22Rv1 (cell line): ENCODE data around the gene TMEM186.
"Not testable (repeated sequence)": the region's sequence is repeated elsewhere in the genome, so short reads cannot be mapped to it uniquely, and the experiment has no call there.

Experiments
- H3K27ac ChIP-seq: fragments of 450-650 bp; 2 replicates; pipeline ENCODE4 v1.5.1; 2017
- CTCF ChIP-seq: fragments of 450-650 bp; IDR thresholded peaks from 2 replicates; pipeline ENCODE4 v1.5.1; 2017; ENCODE audit warnings: mild to moderate bottlenecking
- ZFX ChIP-seq: fragments of 450-650 bp; IDR thresholded peaks from 2 replicates; pipeline ENCODE4 v1.6.1; 2017; ENCODE audit warnings: antibody characterized with exemption, borderline replicate concordance

TMEM186 gene

GRCh38 chr16:8795818-8796217 is 1.6 kb downstream of the TMEM186 start:
- H3K27ac ChIP-seq: no peak overlapping the region
- TF ChIP-seq ZFX: no peak
- no peak for TF ChIP-seq CTCF

- no peak for TF ChIP-seq ZFX
- no peak for TF ChIP-seq CTCF
- H3K27ac ChIP-seq: no peak overlapping the region
These were observed 2.3 kb downstream of the TMEM186 start for GRCh38 chr16:8795091-8795490.

- H3K27ac ChIP-seq: no peak overlapping the region
These were observed 8.8 kb downstream of the TMEM186 start for GRCh38 chr16:8788578-8789172.

DNA sequence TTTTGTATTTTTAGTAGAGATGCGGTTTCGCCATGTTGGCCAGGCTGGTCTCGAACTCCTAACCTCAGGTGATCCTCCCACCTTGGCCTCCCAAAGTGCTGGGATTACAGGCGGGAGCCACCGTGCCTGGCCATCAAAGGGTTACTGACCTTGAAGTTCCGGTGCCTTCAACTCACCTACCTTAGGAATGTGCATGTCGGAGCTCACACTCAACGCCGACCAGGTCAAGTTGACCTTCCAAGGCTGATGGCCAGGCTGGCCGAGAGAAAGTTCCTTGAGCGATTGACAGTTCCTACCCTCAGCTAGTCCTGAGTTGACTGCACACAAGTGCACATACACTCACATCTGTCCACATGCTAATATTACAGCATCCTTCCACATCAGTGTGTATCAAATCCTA is 11.1 kb downstream of the TMEM186 start:
- H3K27ac ChIP-seq: not testable (repeated sequence)

More at GRCh38 chr16:8788578-8789172, 8.8 kb downstream of the TMEM186 start:
- TF ChIP-seq CTCF (no peak), ZFX (no peak)

- TF ChIP-seq ZFX (no peak), CTCF (no peak)
- H3K27ac ChIP-seq: no peak overlapping the region
These were observed 12.0 kb downstream of the TMEM186 start for GRCh38 chr16:8785408-8785807.

DNA sequence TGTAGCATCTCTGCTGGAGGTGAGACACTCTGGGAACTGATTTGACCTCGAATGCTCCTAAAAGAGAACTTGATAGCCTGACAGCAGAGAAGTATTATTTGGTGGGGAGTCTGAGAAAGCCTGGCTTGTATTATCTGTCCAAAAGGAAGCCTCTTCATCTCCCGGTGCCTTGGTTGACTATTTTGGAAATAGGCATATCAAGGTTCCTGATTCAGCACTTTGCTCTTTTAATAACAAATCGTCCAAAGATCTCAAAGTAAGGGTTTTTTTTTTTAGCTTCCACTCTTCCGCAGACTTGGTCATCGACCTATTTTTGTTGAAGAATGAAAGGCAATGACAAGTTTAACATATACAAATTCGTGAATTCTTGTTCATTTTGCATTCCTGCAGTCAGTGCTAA is 14.8 kb downstream of the TMEM186 start:
- TF ChIP-seq CTCF: no peak
- TF ChIP-seq ZFX: no peak

DNA sequence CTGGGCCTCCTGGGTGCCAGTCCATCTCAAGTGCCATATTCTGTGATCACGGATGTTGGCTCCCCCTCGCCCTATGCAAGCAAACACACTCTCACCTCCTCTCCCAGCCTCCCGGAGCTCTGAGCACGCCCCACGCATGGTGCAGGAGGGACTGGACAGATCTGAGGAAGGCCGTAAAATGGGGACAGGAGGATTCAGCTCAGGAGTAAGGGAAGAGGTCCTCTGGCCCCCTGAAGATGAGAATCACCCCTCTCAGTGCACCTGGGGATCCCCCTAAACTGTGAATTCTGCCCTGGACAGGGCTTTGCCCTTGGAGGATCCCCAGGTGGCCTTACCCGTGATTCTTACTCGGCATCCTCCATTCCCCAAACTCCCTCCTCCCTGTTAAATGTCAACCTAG is 15.6 kb downstream of the TMEM186 start:
- no peak overlapping the region for H3K27ac ChIP-seq
- TF ChIP-seq CTCF (no peak), ZFX (no peak)

More for the DNA sequence above, 14.8 kb downstream of the TMEM186 start:
- H3K27ac ChIP-seq: no peak overlapping the region

- TF ChIP-seq ZFX (no peak), CTCF (no peak)
- H3K27ac ChIP-seq: no peak overlapping the region
These were observed 20.2 kb downstream of the TMEM186 start for GRCh38 chr16:8777217-8777616.
